Fibroblast of lung (primary cell): ENCODE data around the gene TNRC18. TPM values are rescaled to one million over a fixed set of nuclear protein-coding genes. Genes with fewer than 3 reads are reported as not detected.

Source experiments
- DNase-seq, 2 donors: peaks; one replicate each; pipeline versions ENCODE4 v3.0.0 to v3.0.0-alpha.2; 2010; ENCODE audit warnings: low read depth in 2 of 2
- H2AFZ ChIP-seq: 2 replicates; pipeline ENCODE4 v1.5.1; 2012; ENCODE audit warnings: low read length, control low read depth, inconsistent platforms
- H3K27ac ChIP-seq: 2 replicates; pipeline ENCODE4 v1.5.1; 2011; ENCODE audit warnings: low read length, control low read depth; ENCODE audit not compliant: insufficient read depth
- H3K27me3 ChIP-seq: 2 replicates; pipeline ENCODE4 v1.5.1; 2011; ENCODE audit warnings: mild to moderate bottlenecking, low read length; ENCODE audit not compliant: control insufficient read depth, insufficient read depth
- H3K36me3 ChIP-seq: 2 replicates; pipeline ENCODE4 v1.5.1; 2011; ENCODE audit warnings: low read length; ENCODE audit not compliant: control insufficient read depth, insufficient read depth
- H3K4me1 ChIP-seq: 2 replicates; pipeline ENCODE4 v1.5.1; 2011; ENCODE audit warnings: low read length; ENCODE audit not compliant: control insufficient read depth, insufficient read depth; ENCODE audit errors: extremely low read depth
- H3K4me2 ChIP-seq: 2 replicates; pipeline ENCODE4 v1.5.1; 2011; ENCODE audit warnings: low read length, control low read depth; ENCODE audit not compliant: insufficient read depth; ENCODE audit errors: extremely low read depth
- H3K4me3 ChIP-seq, 4 experiments: fragments of 200-600 bp in 1 of 4; sonication (generic) in 1 of 4; replicated peaks in 1 of 4; 2 replicates each; pipeline ENCODE4 v1.5.1; 2011 to 2016; ENCODE audit warnings: low read length in 4 of 4, low read depth in 3 of 4, mild to moderate bottlenecking in 3 of 4, control low read depth in 2 of 4, inconsistent platforms in 1 of 4, mixed read lengths in 1 of 4; ENCODE audit not compliant: insufficient read depth in 1 of 4; ENCODE audit errors: control extremely low read depth in 1 of 4
- H3K79me2 ChIP-seq: 2 replicates; pipeline ENCODE4 v1.5.1; 2012; ENCODE audit warnings: mild to moderate bottlenecking, low read length, inconsistent platforms; ENCODE audit not compliant: control insufficient read depth, insufficient read depth
- H3K9ac ChIP-seq: 2 replicates; pipeline ENCODE4 v1.5.1; 2011; ENCODE audit warnings: mild to moderate bottlenecking, low read length, control low read depth; ENCODE audit not compliant: insufficient read depth
- H3K9me3 ChIP-seq: 2 replicates; pipeline ENCODE4 v1.5.1; 2012; ENCODE audit warnings: low read depth, low read length; ENCODE audit not compliant: control insufficient read depth, insufficient read depth
- H4K20me1 ChIP-seq: 2 replicates; pipeline ENCODE4 v1.5.1; 2011; ENCODE audit warnings: low read length; ENCODE audit not compliant: control insufficient read depth, insufficient read depth; ENCODE audit errors: extremely low read depth
- CTCF ChIP-seq, 2 donors: IDR thresholded peaks in 1 of 2; conservative IDR thresholded peaks in 1 of 2; 1 replicate in 1 of 2; 2 replicates in 1 of 2; pipeline ENCODE4 v1.5.1; 2011 to 2012; ENCODE audit warnings: low read length in 2 of 2, control low read depth in 1 of 2, inconsistent platforms in 1 of 2, low read depth in 1 of 2, mild to moderate bottlenecking in 1 of 2
- EZH2 ChIP-seq: IDR thresholded peaks from 2 replicates; pipeline ENCODE4 v1.5.1; 2012; ENCODE audit warnings: low read length, control low read depth, mild to moderate bottlenecking; ENCODE audit errors: missing control alignments
- polyA plus RNA-seq, 2 donors: library from polyadenylated mRNA; depleted of rRNA in 1 of 2; stranded (reverse) in 1 of 2; unstranded in 1 of 2; fragments of >200 nt; gene quantifications; 2 replicates each; pipeline ENCODE4 v1.2.1, GENCODE V29; 2011 to 2012; ENCODE audit warnings: missing spikeins in 1 of 2
- total RNA-seq: library from RNA; depleted of rRNA; stranded (reverse); fragments of >200 nt; gene quantifications from 2 replicates; pipeline ENCODE4 v1.2.1, GENCODE V29; 2014

Gene TNRC18
- total and polyA plus RNA-seq, 2 donors (not counting 1 experiment from before 2014, with no cell fraction given), result 19.7 to 38.5 TPM

GRCh38 chr7:5300366-5300765, 123.3 kb downstream of the TNRC18 start:
- no peak overlapping the region for H3K4me2 ChIP-seq
- no peak overlapping the region for H2AFZ ChIP-seq
- H3K27me3 ChIP-seq, result no peaks in the 10 kb centered on the region
- no peaks in the 10 kb centered on the region for H4K20me1 ChIP-seq
- H3K79me2 ChIP-seq, result no peaks in the 10 kb centered on the region
- DNase-seq, result no peak
- TF ChIP-seq CTCF (conservative IDR thresholded peaks at IDR 0.05 in 1 of 2, IDR thresholded peaks at IDR 0.05 in 1 of 2; ENCODE audit: low read depth in 1 of 2, low read length in 2 of 2), result no peak
- no peak for TF ChIP-seq EZH2
- H3K9ac ChIP-seq, result no peak overlapping the region
- H3K4me3 ChIP-seq, result no peak overlapping the region
- no peaks in the 10 kb centered on the region for H3K36me3 ChIP-seq
- no peaks in the 10 kb centered on the region for H3K9me3 ChIP-seq
- no peaks in the 10 kb centered on the region for H3K4me1 ChIP-seq
- H3K27ac ChIP-seq, result no peak overlapping the region

GRCh38 chr7:5296611-5297226, 126.9 kb downstream of the TNRC18 start:
- no peak for DNase-seq
- H3K36me3 ChIP-seq, result no peaks in the 10 kb centered on the region

GRCh38 chr7:5296015-5296610, 127.5 kb downstream of the TNRC18 start:
- H3K4me3 ChIP-seq, result no peak overlapping the region
- H3K79me2 ChIP-seq, result no peaks in the 10 kb centered on the region

More at GRCh38 chr7:5296611-5297226, 126.9 kb downstream of the TNRC18 start:
- Histone ChIP-seq H3K27me3 (no peaks in the 10 kb centered on the region), H3K4me2 (no peak overlapping the region), H4K20me1 (no peaks in the 10 kb centered on the region), H3K4me1 (no peaks in the 10 kb centered on the region), H3K9ac (no peak overlapping the region), H2AFZ (no peak overlapping the region), H3K4me3 (no peak overlapping the region), H3K9me3 (no peaks in the 10 kb centered on the region), H3K79me2 (no peaks in the 10 kb centered on the region), H3K27ac (no peak overlapping the region)
- TF ChIP-seq EZH2 (no peak), CTCF (conservative IDR thresholded peaks at IDR 0.05 in 1 of 2, IDR thresholded peaks at IDR 0.05 in 1 of 2; ENCODE audit: low read depth in 1 of 2, low read length in 2 of 2) (no peak)

More at GRCh38 chr7:5296015-5296610, 127.5 kb downstream of the TNRC18 start:
- H3K9me3 ChIP-seq, result no peaks in the 10 kb centered on the region
- TF ChIP-seq EZH2 (no peak), CTCF (conservative IDR thresholded peaks at IDR 0.05 in 1 of 2, IDR thresholded peaks at IDR 0.05 in 1 of 2; ENCODE audit: low read depth in 1 of 2, low read length in 2 of 2) (no peak)
- H3K4me2 ChIP-seq, result no peak overlapping the region
- H3K4me1 ChIP-seq, result no peaks in the 10 kb centered on the region
- no peaks in the 10 kb centered on the region for H3K36me3 ChIP-seq
- H3K9ac ChIP-seq, result no peak overlapping the region
- no peaks in the 10 kb centered on the region for H3K27me3 ChIP-seq
- H4K20me1 ChIP-seq, result no peaks in the 10 kb centered on the region
- DNase-seq, result no peak
- no peak overlapping the region for H3K27ac ChIP-seq
- H2AFZ ChIP-seq, result no peak overlapping the region
